HG02623 (cell line): ENCODE measurements around the gene MCM3AP.
"Not testable (repeated sequence)": the region's sequence is repeated elsewhere in the genome, so short reads cannot be mapped to it uniquely, and the experiment has no call there.

Source experiments
- ATAC-seq: cut with Tn5 transposase; IDR thresholded peaks from one replicate; pipeline ENCODE4 v1.9.1; 2021; ENCODE audit warnings: moderate library complexity; ENCODE audit not compliant: unreplicated experiment

Gene MCM3AP

GRCh38 chr21:46205766-46206162 is 79.6 kb downstream of the MCM3AP start:
- no peak for ATAC-seq

GRCh38 chr21:46205166-46205565 is 80.2 kb downstream of the MCM3AP start:
- ATAC-seq = no peak

- no peak for ATAC-seq
Measured at GRCh38 chr21:46203203-46203600, 82.2 kb downstream of the MCM3AP start.

GRCh38 chr21:46202592-46203202 is 82.7 kb downstream of the MCM3AP start:
- ATAC-seq = no peak

GRCh38 chr21:46200877-46201803 is 84.3 kb downstream of the MCM3AP start:
- ATAC-seq = not testable (repeated sequence)

- ATAC-seq = no peak
Measured at GRCh38 chr21:46199436-46200373, 85.7 kb downstream of the MCM3AP start.

- ATAC-seq = no peak
Measured at GRCh38 chr21:46196733-46197132, 88.7 kb downstream of the MCM3AP start.

GRCh38 chr21:46195595-46196195 is 89.7 kb downstream of the MCM3AP start:
- no peak for ATAC-seq

GRCh38 chr21:46194374-46195334 is 90.8 kb downstream of the MCM3AP start:
- ATAC-seq = no peak

- ATAC-seq = no peak
Measured at GRCh38 chr21:46193829-46194373, 91.5 kb downstream of the MCM3AP start.

- no peak for ATAC-seq
Measured at GRCh38 chr21:46191686-46192575, 93.5 kb downstream of the MCM3AP start.

- no peak for ATAC-seq
Measured at GRCh38 chr21:46191257-46191685, 94.1 kb downstream of the MCM3AP start.

GRCh38 chr21:46190491-46191131 is 94.8 kb downstream of the MCM3AP start:
- no peak for ATAC-seq

- ATAC-seq = no peak
Measured at GRCh38 chr21:46189959-46190490, 95.4 kb downstream of the MCM3AP start.

- ATAC-seq = no peak
Measured at GRCh38 chr21:46189213-46189958, 96.0 kb downstream of the MCM3AP start.

- no peak for ATAC-seq
Measured at GRCh38 chr21:46188226-46189212, 96.9 kb downstream of the MCM3AP start.
